Naive thymus-derived CD4-positive, alpha-beta T cell (primary cell): ENCODE data around the gene PNPO. TPM values are rescaled to one million over a fixed set of nuclear protein-coding genes. Genes with fewer than 3 reads are reported as not detected.

Experiments
- ATAC-seq: fragments of 150-1000 bp; cut with Tn5 transposase; 2 replicates; pipeline ENCODE4 v1.10.0; 2021; ENCODE audit warnings: mild to moderate bottlenecking, moderate library complexity
- CTCF ChIA-PET: fragments of 350-600 bp; sonication (Branson Sonifier 250); formaldehyde crosslinking; loops from one replicate; lab custom pipeline; 2021; ENCODE audit warnings: antibody characterized with exemption; lab: Charles Lee
- POLR2A ChIA-PET: fragments of 350-600 bp; sonication (Branson Sonifier 250); formaldehyde crosslinking; loops from one replicate; lab custom pipeline; 2021; ENCODE audit warnings: antibody characterized with exemption, inconsistent platforms; lab: Charles Lee
- DNase-seq, 9 donors: peaks; one replicate each; pipeline versions ENCODE4 v3.0.0 to v3.0.0-alpha.2; 2020 to 2022; ENCODE audit warnings: mixed read lengths in 1 of 9
- H3K27ac ChIP-seq: one replicate; pipeline ENCODE4 v1.7.0; 2013; ENCODE audit warnings: mild to moderate bottlenecking, low read depth, low read length, moderate library complexity
- H3K27me3 ChIP-seq, 2 donors: one replicate each; pipeline ENCODE4 v1.7.0; 2013; ENCODE audit warnings: low read length in 2 of 2, mild to moderate bottlenecking in 2 of 2, moderate library complexity in 2 of 2; ENCODE audit not compliant: control insufficient read depth in 2 of 2, insufficient read depth in 2 of 2
- H3K36me3 ChIP-seq, 3 experiments: 1 replicate in 2 of 3; 2 replicates in 1 of 3; pipeline ENCODE4 v1.7.0; 2013; ENCODE audit warnings: low read length in 3 of 3, mild to moderate bottlenecking in 3 of 3, moderate library complexity in 1 of 3; ENCODE audit not compliant: insufficient read depth in 3 of 3, control insufficient read depth in 2 of 3
- H3K4me1 ChIP-seq, 2 donors: one replicate each; pipeline ENCODE4 v1.7.0; 2013; ENCODE audit warnings: low read length in 2 of 2, mild to moderate bottlenecking in 2 of 2, moderate library complexity in 1 of 2; ENCODE audit not compliant: control insufficient read depth in 2 of 2, insufficient read depth in 2 of 2
- H3K4me3 ChIP-seq: 2 replicates; pipeline ENCODE4 v1.7.0; 2013; ENCODE audit warnings: mild to moderate bottlenecking, low read length
- H3K9me3 ChIP-seq, 3 experiments: 1 replicate in 2 of 3; 2 replicates in 1 of 3; pipeline ENCODE4 v1.7.0; 2013; ENCODE audit warnings: low read length in 3 of 3; ENCODE audit not compliant: control insufficient read depth in 2 of 3
- H3K27ac Mint-ChIP-seq, 9 donors: one replicate each; pipeline ENCODE4 v1.8.0; 2020 to 2022; ENCODE audit warnings: mixed read lengths in 9 of 9, mild to moderate bottlenecking in 8 of 9, moderate library complexity in 5 of 9, inconsistent platforms in 2 of 9
- H3K27me3 Mint-ChIP-seq, 5 donors: one replicate each; pipeline ENCODE4 v1.8.0; 2021 to 2022; ENCODE audit warnings: mixed read lengths in 5 of 5, mild to moderate bottlenecking in 1 of 5
- H3K36me3 Mint-ChIP-seq, 5 donors: one replicate each; pipeline ENCODE4 v1.8.0; 2020 to 2022; ENCODE audit warnings: mixed read lengths in 5 of 5, mild to moderate bottlenecking in 3 of 5, inconsistent platforms in 1 of 5
- H3K4me1 Mint-ChIP-seq, 7 donors: one replicate each; pipeline ENCODE4 v1.8.0; 2020 to 2022; ENCODE audit warnings: mixed read lengths in 7 of 7, mild to moderate bottlenecking in 3 of 7, inconsistent platforms in 1 of 7
- H3K4me3 Mint-ChIP-seq, 10 donors: one replicate each; pipeline ENCODE4 v1.8.0; 2020 to 2022; ENCODE audit warnings: mild to moderate bottlenecking in 10 of 10, mixed read lengths in 10 of 10, moderate library complexity in 6 of 10, inconsistent platforms in 2 of 10
- H3K9me3 Mint-ChIP-seq, 11 donors: one replicate each; pipeline ENCODE4 v1.8.0; 2020 to 2022; ENCODE audit warnings: mixed read lengths in 11 of 11, mild to moderate bottlenecking in 4 of 11, inconsistent platforms in 1 of 11, moderate library complexity in 1 of 11
- intact Hi-C, 2 donors: fragments of 100-400 bp; cut with micrococcal nuclease; formaldehyde crosslinking; loops; one replicate each; pipeline ENCODE4 v1.15.1; 2023
- polyA plus RNA-seq, 2 donors: library from polyadenylated mRNA; unstranded; fragments of 300-500 nt; fragmentation: Illumina TruSeq; gene quantifications; one replicate each; pipeline ENCODE4 v1.2.3, GENCODE V29; 2021
- total RNA-seq, 6 experiments: library from RNA in 5 of 6; stranded (reverse) in 5 of 6; gene quantifications; 1 replicate in 5 of 6; 2 replicates in 1 of 6; pipeline ENCODE4 v1.2.3 and lab custom pipeline; 2021 to 2026

The PNPO gene
- total and polyA plus RNA-seq, 7 experiments from 2014 or later = 12.0 to 35.7 (median 16.2) TPM

GRCh38 chr17:47955497-47956461, 14.4 kb downstream of the PNPO start:
- H3K27me3 ChIP-seq = no peaks in the 10 kb centered on the region
- Mint-ChIP-seq H3K27me3 (no peaks in the 10 kb centered on the region), H3K4me1 (no peaks in the 10 kb centered on the region), H3K9me3 (no peaks in the 10 kb centered on the region), H3K4me3 (no peak overlapping the region), H3K27ac (no peak overlapping the region), H3K36me3 (peaks cover 0 to 5% (median 2%) of the 10 kb centered on the region in 5 donors)
- H3K36me3 ChIP-seq = peaks cover 0 to 12% (median 0%) of the 10 kb centered on the region in 3 experiments
- ChIA-PET CTCF (interaction anchor here (0.5 to 1.3 kb wide), 5 partner anchors 9 to 182 kb away, joined by 3 to 5 read pairs (median 3); no protein-coding TSS in a partner anchor), POLR2A (interaction anchor here (0.6 kb wide), 1 partner anchor 210 kb away, joined by 3 read pairs; no protein-coding TSS in a partner anchor)
- no peak overlapping the region for H3K27ac ChIP-seq
- no peaks in the 10 kb centered on the region for H3K9me3 ChIP-seq
- DNase-seq = no peak
- H3K4me3 ChIP-seq = no peak overlapping the region
- intact Hi-C loops = no loop called here
- ATAC-seq = no peak
- H3K4me1 ChIP-seq = no peaks in the 10 kb centered on the region

DNA sequence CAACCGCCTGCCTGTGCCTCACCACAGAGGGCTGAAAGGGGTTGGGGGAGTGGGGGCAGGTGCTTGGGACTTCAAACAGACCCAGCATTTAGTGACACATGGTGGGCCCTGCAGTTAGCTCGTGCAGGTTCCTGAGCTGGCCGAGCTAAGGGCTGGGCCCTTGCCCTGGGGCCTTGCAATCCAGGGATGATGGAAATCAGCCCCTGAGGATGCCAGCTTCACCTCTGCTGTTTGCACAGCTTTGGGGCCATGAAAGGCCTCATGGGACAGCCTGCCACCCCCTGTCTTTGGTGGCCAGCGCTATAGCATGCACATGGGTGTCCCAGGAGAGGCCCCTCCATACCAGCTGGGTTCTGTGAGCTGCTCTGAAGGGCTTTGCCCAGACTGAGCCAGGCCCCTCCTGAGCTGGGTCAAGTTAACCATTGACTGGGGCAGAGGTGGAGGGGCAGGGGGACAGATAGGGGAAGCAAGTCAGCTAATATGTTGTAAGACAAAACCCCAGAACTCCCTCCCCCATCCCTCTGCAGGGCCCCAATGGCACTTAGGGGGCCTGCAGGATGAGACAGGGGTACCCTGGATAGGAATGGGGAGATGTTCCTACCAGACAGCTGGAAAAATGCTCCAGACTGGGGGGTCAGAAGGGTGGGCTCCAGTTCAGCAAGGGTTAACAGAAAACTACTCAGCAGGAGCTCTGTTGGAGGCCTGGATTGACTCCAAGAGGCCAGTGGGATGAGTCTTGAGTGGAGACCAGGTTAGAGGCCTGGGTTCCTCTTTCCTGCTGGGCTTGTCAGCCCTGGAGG, 15.6 kb downstream of the PNPO start:
- Histone ChIP-seq H3K27me3 (no peaks in the 10 kb centered on the region), H3K9me3 (no peaks in the 10 kb centered on the region), H3K4me3 (no peak overlapping the region), H3K4me1 (no peaks in the 10 kb centered on the region), H3K36me3 (peaks cover 0 to 8% (median 0%) of the 10 kb centered on the region in 3 experiments), H3K27ac (no peak overlapping the region)
- CTCF ChIA-PET = interaction anchor here (0.7 to 1.3 kb wide), 3 partner anchors 10 to 181 kb away, joined by 3 to 5 read pairs (median 4); no protein-coding TSS in a partner anchor
- no peak overlapping the region for H3K4me3 Mint-ChIP-seq
- no peak overlapping the region for H3K27ac Mint-ChIP-seq
- H3K9me3 Mint-ChIP-seq = no peaks in the 10 kb centered on the region
- intact Hi-C loops = no loop called here
- H3K27me3 Mint-ChIP-seq = no peaks in the 10 kb centered on the region
- peaks cover 0 to 11% (median 2%) of the 10 kb centered on the region in 5 donors for H3K36me3 Mint-ChIP-seq
- H3K4me1 Mint-ChIP-seq = no peaks in the 10 kb centered on the region
- DNase-seq = no peak
- POLR2A ChIA-PET = no interaction called here
- no peak for ATAC-seq

GRCh38 chr17:47957591-47958490, 16.5 kb downstream of the PNPO start, which contains the start of gene PRR15L:
PRR15L (minus strand) TSS chr17:47957883; CDS start chr17:47953234, 4,649 bp downstream.
- Histone ChIP-seq H3K27me3 (no peaks in the 10 kb centered on the region), H3K4me1 (no peaks in the 10 kb centered on the region), H3K9me3 (no peaks in the 10 kb centered on the region), H3K4me3 (no peak within 1 kb of the TSS), H3K27ac (no peak within 1 kb of the TSS), H3K36me3 (peaks cover 0 to 8% (median 0%) of the 10 kb centered on the region in 3 experiments)
- Mint-ChIP-seq H3K27me3 (no peaks in the 10 kb centered on the region), H3K4me1 (no peaks in the 10 kb centered on the region), H3K9me3 (no peaks in the 10 kb centered on the region), H3K4me3 (no peak within 1 kb of the TSS), H3K27ac (no peak within 1 kb of the TSS), H3K36me3 (peaks cover 0 to 13% (median 2%) of the 10 kb centered on the region in 5 donors)
- POLR2A ChIA-PET = interaction anchor here (0.5 kb wide), 1 partner anchor 11 kb away, joined by 5 read pairs; no protein-coding TSS in a partner anchor
- CTCF ChIA-PET = no interaction called here
- ATAC-seq = no peak
- intact Hi-C loops = no loop called here
- no peak for DNase-seq

GRCh38 chr17:47959825-47960655, 18.7 kb downstream of the PNPO start:
- no peaks in the 10 kb centered on the region for H3K27me3 ChIP-seq
- ChIA-PET POLR2A (interaction anchor here (1.2 to 1.8 kb wide), 2 partner anchors 11 to 14 kb away, joined by 3 to 5 read pairs; partner anchors contain the start of gene CDK5RAP3), CTCF (interaction anchor here (0.7 to 1.4 kb wide), 4 partner anchors 9 to 13 kb away, joined by 3 to 5 read pairs (median 4); no protein-coding TSS in a partner anchor)
- Mint-ChIP-seq H3K27me3 (no peaks in the 10 kb centered on the region), H3K36me3 (peaks cover 0 to 12% (median 4%) of the 10 kb centered on the region in 5 donors), H3K4me3 (no peak overlapping the region), H3K27ac (no peak overlapping the region), H3K9me3 (no peaks in the 10 kb centered on the region), H3K4me1 (peaks cover 0 to 2% (median 0%) of the 10 kb centered on the region in 7 donors)
- H3K4me3 ChIP-seq = no peak overlapping the region
- ATAC-seq (no peak), DNase-seq (no peak)
- H3K27ac ChIP-seq = no peak overlapping the region
- H3K4me1 ChIP-seq = no peaks in the 10 kb centered on the region
- H3K36me3 ChIP-seq = peaks cover 0 to 3% (median 0%) of the 10 kb centered on the region in 3 experiments
- intact Hi-C loops = no loop called here
- H3K9me3 ChIP-seq = no peaks in the 10 kb centered on the region

GRCh38 chr17:47961406-47961805, 20.0 kb downstream of the PNPO start:
- H3K4me1 ChIP-seq = no peaks in the 10 kb centered on the region
- no peaks in the 10 kb centered on the region for H3K9me3 ChIP-seq
- intact Hi-C loops = no loop called here
- Mint-ChIP-seq H3K4me3 (no peak overlapping the region), H3K36me3 (peaks cover 0 to 15% (median 4%) of the 10 kb centered on the region in 5 donors), H3K4me1 (peaks cover 0 to 2% (median 0%) of the 10 kb centered on the region in 7 donors), H3K27ac (no peak overlapping the region), H3K27me3 (no peaks in the 10 kb centered on the region), H3K9me3 (no peaks in the 10 kb centered on the region)
- DNase-seq (no peak), ATAC-seq (no peak)
- ChIA-PET CTCF (interaction anchor here (0.6 to 1.2 kb wide), 2 partner anchors 15 to 630 kb away, joined by 3 to 4 read pairs; no protein-coding TSS in a partner anchor), POLR2A (interaction anchor here (1.0 kb wide), 1 partner anchor 9 kb away, joined by 3 read pairs; the partner anchor contains the start of gene CDK5RAP3)
- no peaks in the 10 kb centered on the region for H3K27me3 ChIP-seq
- H3K36me3 ChIP-seq = no peaks in the 10 kb centered on the region
- H3K27ac ChIP-seq = no peak overlapping the region
- no peak overlapping the region for H3K4me3 ChIP-seq
